OCI-LY3 (cell line): ENCODE results near the gene HHAT.

Experiments
- EZH2phosphoT487 ChIP-seq: fragments of 200-600 bp; shearing (Covaris generic); IDR thresholded peaks from 2 replicates; pipeline ENCODE4 v1.6.1; 2018; ENCODE audit warnings: antibody characterized with exemption, mixed run types, low read depth
- TF ChIP-seq, protein P1 (sequence below): fragments of 200-600, 300-600 bp; sonication (generic); IDR thresholded peaks from 2 replicates; pipeline ENCODE4 v1.5.1; 2014; ENCODE audit warnings: antibody characterized with exemption, low read length, low read depth

DNA sequence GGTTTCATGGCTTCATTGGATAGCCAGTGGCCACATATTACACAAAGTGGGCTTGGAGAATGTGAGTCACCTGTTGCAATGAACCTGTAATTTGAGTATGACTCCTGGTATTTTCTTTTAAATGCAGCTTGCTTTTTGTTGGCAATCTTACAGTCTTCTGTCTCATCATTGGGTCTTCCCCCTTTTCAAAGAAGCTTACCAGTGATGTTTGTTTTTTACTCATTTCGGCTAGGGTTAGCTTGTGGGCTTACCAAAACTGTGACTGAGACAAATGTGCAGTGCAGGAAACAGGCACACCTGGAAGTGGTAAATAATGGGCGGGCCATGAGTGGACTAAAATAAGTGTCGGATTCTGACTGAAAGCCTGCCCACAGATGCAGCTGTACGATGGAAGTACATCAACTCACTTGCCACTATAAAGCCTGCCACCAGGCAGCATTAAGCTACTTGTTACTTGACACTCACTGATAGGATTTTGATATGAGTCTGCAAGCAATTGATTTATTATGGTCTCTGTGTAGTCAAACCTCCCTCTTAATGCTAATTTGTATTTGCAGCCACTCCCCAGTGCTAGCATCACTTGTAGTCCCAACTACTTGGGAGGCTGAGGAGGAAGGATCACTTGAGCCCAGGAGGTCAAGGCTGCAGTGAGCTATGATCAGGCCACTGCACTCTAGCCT, 4.2 kb downstream of the HHAT start:
- TF ChIP-seq, protein P1, sequence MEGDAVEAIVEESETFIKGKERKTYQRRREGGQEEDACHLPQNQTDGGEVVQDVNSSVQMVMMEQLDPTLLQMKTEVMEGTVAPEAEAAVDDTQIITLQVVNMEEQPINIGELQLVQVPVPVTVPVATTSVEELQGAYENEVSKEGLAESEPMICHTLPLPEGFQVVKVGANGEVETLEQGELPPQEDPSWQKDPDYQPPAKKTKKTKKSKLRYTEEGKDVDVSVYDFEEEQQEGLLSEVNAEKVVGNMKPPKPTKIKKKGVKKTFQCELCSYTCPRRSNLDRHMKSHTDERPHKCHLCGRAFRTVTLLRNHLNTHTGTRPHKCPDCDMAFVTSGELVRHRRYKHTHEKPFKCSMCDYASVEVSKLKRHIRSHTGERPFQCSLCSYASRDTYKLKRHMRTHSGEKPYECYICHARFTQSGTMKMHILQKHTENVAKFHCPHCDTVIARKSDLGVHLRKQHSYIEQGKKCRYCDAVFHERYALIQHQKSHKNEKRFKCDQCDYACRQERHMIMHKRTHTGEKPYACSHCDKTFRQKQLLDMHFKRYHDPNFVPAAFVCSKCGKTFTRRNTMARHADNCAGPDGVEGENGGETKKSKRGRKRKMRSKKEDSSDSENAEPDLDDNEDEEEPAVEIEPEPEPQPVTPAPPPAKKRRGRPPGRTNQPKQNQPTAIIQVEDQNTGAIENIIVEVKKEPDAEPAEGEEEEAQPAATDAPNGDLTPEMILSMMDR = no peak
- no peak for TF ChIP-seq EZH2phosphoT487
